ENCODE results near the gene AMY2A. TPM values are rescaled to one million over a fixed set of nuclear protein-coding genes. Genes with fewer than 3 reads are reported as not detected.

AMY2A gene
- total and polyA plus RNA-seq, 2 of the 4 experiments (the other 2 are of a cell fraction): not detected

Small RNAs within 50 kb of the gene (microRNA-seq; reads per million reads assigned to microRNA genes)
- not detected for gene AC105272.1 (ENCODE audit: insufficient read depth, insufficient read length)

Small RNAs within 50 kb of the gene (small RNA-seq; reads per million reads assigned to genes)
- 0 reads per million in 5 experiments for gene AC105272.1

Other genes with a start within 250 kb of the AMY2A start
- gene RNPC3, start 91.7 kb upstream of the AMY2A start, total RNA-seq (2012; rRNA removed): 2.5 and 3.8 TPM in 2 replicates
- gene RNPC3, start 91.7 kb upstream of the AMY2A start, polyA plus RNA-seq (2012; rRNA removed): 7.7 and 9.9 TPM in 2 replicates
- gene AMY2B, start 45.8 kb upstream of the AMY2A start, total RNA-seq (2012; rRNA removed): 0.72 and 1.1 TPM in 2 replicates
- 0.92 and 1.7 TPM in 2 replicates for gene AMY2B, start 45.8 kb upstream of the AMY2A start, polyA plus RNA-seq (2012; rRNA removed)
- gene AMY1A, start 38.3 kb downstream of the AMY2A start, total RNA-seq (2012; rRNA removed): not detected in 2 replicates
- gene AMY1A, start 38.3 kb downstream of the AMY2A start, polyA plus RNA-seq (2012; rRNA removed): not detected in 2 replicates
- not detected in 2 replicates for gene AMY1B, start 78.8 kb downstream of the AMY2A start, total RNA-seq (2012; rRNA removed)
- not detected in 2 replicates for gene AMY1B, start 78.8 kb downstream of the AMY2A start, polyA plus RNA-seq (2012; rRNA removed)
- gene AMY1C, start 132.5 kb downstream of the AMY2A start, total RNA-seq (2012; rRNA removed): not detected in 2 replicates
- not detected in 2 replicates for gene AMY1C, start 132.5 kb downstream of the AMY2A start, polyA plus RNA-seq (2012; rRNA removed)